ENCODE data around the gene IER5L.
"Not testable (repeated sequence)": the region's sequence is repeated elsewhere in the genome, so short reads cannot be mapped to it uniquely, and the experiment has no call there.

The IER5L gene

GRCh38 chr9:129178568-129179382 lies 714 bp upstream of the IER5L start:
- DNase-seq (ENCODE audit: low read depth, low spot score) = peak; percentile 91

- DNase-seq (ENCODE audit: low read depth, low spot score) = no peak
Observed at GRCh38 chr9:129177443-129177790, 644 bp downstream of the IER5L start.

- DNase-seq (ENCODE audit: low read depth, low spot score) = peak; percentile 64
Observed at GRCh38 chr9:129176701-129177442, 1.2 kb downstream of the IER5L start.

GRCh38 chr9:129175825-129176633 lies 2.0 kb downstream of the IER5L start:
- peak; percentile 94 for DNase-seq (ENCODE audit: low read depth, low spot score)

- DNase-seq (ENCODE audit: low read depth, low spot score) = no peak
Observed at GRCh38 chr9:129175515-129175824, 2.6 kb downstream of the IER5L start.

- peak; percentile 72 for DNase-seq (ENCODE audit: low read depth, low spot score)
Observed at GRCh38 chr9:129174724-129175514, 3.1 kb downstream of the IER5L start.

GRCh38 chr9:129174102-129174723 lies 3.8 kb downstream of the IER5L start:
- DNase-seq (ENCODE audit: low read depth, low spot score) = peak; percentile 87

- DNase-seq (ENCODE audit: low read depth, low spot score) = no peak
Observed at GRCh38 chr9:129173296-129174101, 4.6 kb downstream of the IER5L start.

GRCh38 chr9:129172816-129173215 lies 5.2 kb downstream of the IER5L start:
- peak; percentile 37 for DNase-seq (ENCODE audit: low read depth, low spot score)

- no peak for DNase-seq (ENCODE audit: low read depth, low spot score)
Observed at GRCh38 chr9:129171993-129172751, 5.9 kb downstream of the IER5L start.

GRCh38 chr9:129170229-129170628 lies 7.8 kb downstream of the IER5L start:
- no peak for DNase-seq (ENCODE audit: low read depth, low spot score)

GRCh38 chr9:129166623-129167557 lies 11.2 kb downstream of the IER5L start:
- DNase-seq (ENCODE audit: low read depth, low spot score) = peak; percentile 82

GRCh38 chr9:129165198-129165597 lies 12.9 kb downstream of the IER5L start:
- DNase-seq (ENCODE audit: low read depth, low spot score) = no peak

- peak; percentile 74 for DNase-seq (ENCODE audit: low read depth, low spot score)
Observed at GRCh38 chr9:129164246-129164930, 13.7 kb downstream of the IER5L start.

- no peak for DNase-seq (ENCODE audit: low read depth, low spot score)
Observed at GRCh38 chr9:129163753-129164152, 14.3 kb downstream of the IER5L start.

- not testable (repeated sequence) for DNase-seq (ENCODE audit: low read depth, low spot score)
Observed at GRCh38 chr9:129163198-129163670, 14.8 kb downstream of the IER5L start.

- no peak for DNase-seq (ENCODE audit: low read depth, low spot score)
Observed at GRCh38 chr9:129162497-129163197, 15.4 kb downstream of the IER5L start.

Measured in ELF-1 (cell line).